OCI-M2 (cell line): ENCODE measurements around the gene OAF.

Experiments used
- DNase-seq: peaks from one replicate; lab custom pipeline; 2025; ENCODE audit not compliant: unreplicated experiment; lab: John Stamatoyannopoulos, UW

Gene OAF

GRCh38 chr11:120201653-120202052 lies 9.2 kb upstream of the OAF start:
- DNase-seq, result no peak

- no peak for DNase-seq
These were observed 7.2 kb upstream of the OAF start for GRCh38 chr11:120203626-120204025.

GRCh38 chr11:120205596-120206161 lies 5.2 kb upstream of the OAF start:
- DNase-seq, result no peak

GRCh38 chr11:120207512-120207911 lies 3.3 kb upstream of the OAF start:
- DNase-seq, result no peak

- DNase-seq, result no peak
These were observed 2.8 kb upstream of the OAF start for GRCh38 chr11:120208001-120208441.

- DNase-seq, result no peak
These were observed 2.1 kb upstream of the OAF start for GRCh38 chr11:120208777-120209176.

- no peak for DNase-seq
These were observed 846 bp upstream of the OAF start for GRCh38 chr11:120209746-120210625.

- DNase-seq, result no peak
These were observed 858 bp downstream of the OAF start for GRCh38 chr11:120211522-120212258.

- no peak for DNase-seq
These were observed 1.5 kb downstream of the OAF start for GRCh38 chr11:120212259-120212878.

GRCh38 chr11:120212926-120213325 lies 2.1 kb downstream of the OAF start:
- no peak for DNase-seq

- DNase-seq, result no peak
These were observed 3.7 kb downstream of the OAF start for GRCh38 chr11:120214581-120214980.

- no peak for DNase-seq
These were observed 4.8 kb downstream of the OAF start for GRCh38 chr11:120215634-120216033.

- DNase-seq, result no peak
These were observed 5.7 kb downstream of the OAF start for GRCh38 chr11:120216426-120217102.

GRCh38 chr11:120217526-120217925 lies 6.7 kb downstream of the OAF start:
- DNase-seq, result no peak

- DNase-seq, result no peak
These were observed 7.3 kb downstream of the OAF start for GRCh38 chr11:120217941-120218694.

- DNase-seq, result no peak
These were observed 7.8 kb downstream of the OAF start for GRCh38 chr11:120218695-120219033.

GRCh38 chr11:120219232-120219937 lies 8.6 kb downstream of the OAF start:
- DNase-seq, result no peak

- no peak for DNase-seq
These were observed 9.3 kb downstream of the OAF start for GRCh38 chr11:120219938-120220746.

GRCh38 chr11:120220747-120221037 lies 9.9 kb downstream of the OAF start:
- no peak for DNase-seq
